ENCODE results near the gene SYT2.
"Not testable (repeated sequence)": the region's sequence is repeated elsewhere in the genome, so short reads cannot be mapped to it uniquely, and the experiment has no call there.

Gene SYT2

GRCh38 chr1:202544766-202545449 is 165.3 kb downstream of the SYT2 start:
- H3K4me3 ChIP-seq (ENCODE audit: low read depth, low read length); in situ Hi-C loops (cut with HindIII; ENCODE audit: low sequenced_read_pairs); DNase-seq (ENCODE audit: low read depth): not testable (repeated sequence)

GRCh38 chr1:202543537-202543936 is 166.7 kb downstream of the SYT2 start:
- in situ Hi-C loops (cut with HindIII; ENCODE audit: low sequenced_read_pairs); H3K4me3 ChIP-seq (ENCODE audit: low read depth, low read length); DNase-seq (ENCODE audit: low read depth): not testable (repeated sequence)

DNA sequence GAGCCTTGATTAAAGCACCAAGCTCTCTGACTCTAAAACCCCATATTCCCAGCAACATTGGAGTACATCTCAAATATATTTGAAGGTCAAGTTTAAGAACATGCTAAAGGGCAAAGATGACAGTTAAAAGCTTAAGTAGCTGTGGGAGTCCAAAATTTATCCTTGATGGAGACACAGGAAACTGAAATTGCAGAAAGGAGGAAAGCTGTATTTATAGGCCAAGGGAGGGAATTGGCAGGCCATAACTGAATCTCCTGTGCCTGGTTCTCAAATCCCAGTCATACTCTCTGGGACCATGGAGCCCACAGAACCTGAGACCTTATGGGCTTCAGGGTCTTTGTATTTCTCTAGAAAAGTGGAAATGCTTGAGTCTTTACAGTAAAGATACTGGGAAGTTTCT is 167.8 kb downstream of the SYT2 start:
- in situ Hi-C loops (cut with HindIII; ENCODE audit: low sequenced_read_pairs); H3K4me3 ChIP-seq (ENCODE audit: low read depth, low read length); DNase-seq (ENCODE audit: low read depth): not testable (repeated sequence)

DNA sequence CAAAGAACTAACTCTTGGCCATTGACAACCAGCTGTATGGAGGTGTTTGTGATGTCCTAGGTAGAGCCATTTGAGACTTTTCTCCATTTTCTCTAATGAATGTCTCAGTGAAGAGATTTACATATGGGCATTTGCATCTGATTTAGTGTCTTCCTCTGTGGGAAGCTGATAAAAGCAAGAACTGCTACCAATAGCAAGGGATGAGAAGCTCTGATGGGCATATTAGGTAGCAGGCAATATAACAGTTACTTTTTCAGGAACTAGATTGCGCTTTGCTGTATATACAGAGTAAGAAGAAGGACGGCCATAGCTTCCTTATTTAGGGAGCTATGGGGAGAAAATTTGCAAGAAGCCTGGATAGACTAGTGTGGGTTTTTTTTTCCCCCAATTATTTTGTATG is 169.4 kb downstream of the SYT2 start:
- DNase-seq (ENCODE audit: low read depth); in situ Hi-C loops (cut with HindIII; ENCODE audit: low sequenced_read_pairs); H3K4me3 ChIP-seq (ENCODE audit: low read depth, low read length): not testable (repeated sequence)
